CMK (cell line): ENCODE data around the gene RUFY4.
"Not testable (repeated sequence)": the region's sequence is repeated elsewhere in the genome, so short reads cannot be mapped to it uniquely, and the experiment has no call there.

Experiments
- DNase-seq: peaks from one replicate; pipeline ENCODE4 v3.0.0-alpha.2; 2010; ENCODE audit warnings: low read depth

The RUFY4 gene

DNA sequence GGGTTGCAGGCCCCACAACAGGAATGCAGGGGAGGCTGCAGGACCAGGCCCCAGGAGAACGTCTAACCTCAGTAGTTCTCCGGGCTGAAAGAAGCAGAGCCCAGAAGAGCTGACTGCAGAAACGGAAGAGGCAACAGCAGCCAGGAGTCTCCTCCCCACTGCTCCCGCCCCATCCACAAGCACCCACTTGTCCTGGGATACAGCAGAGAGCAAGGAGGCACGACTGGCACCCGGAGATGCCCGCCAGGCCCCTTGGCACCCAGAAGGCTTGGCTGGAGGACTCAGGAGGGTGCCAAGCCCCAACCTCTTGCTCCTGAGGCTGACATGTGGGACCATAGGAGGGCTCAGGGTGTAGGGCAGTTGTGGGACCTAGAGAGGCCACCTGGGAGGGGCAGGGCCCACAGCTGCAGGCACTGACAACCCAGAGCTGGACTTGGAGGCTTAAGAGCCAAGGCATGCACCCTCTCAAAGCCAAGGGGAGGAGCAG is 37.2 kb upstream of the RUFY4 start:
- DNase-seq = no peak

DNA sequence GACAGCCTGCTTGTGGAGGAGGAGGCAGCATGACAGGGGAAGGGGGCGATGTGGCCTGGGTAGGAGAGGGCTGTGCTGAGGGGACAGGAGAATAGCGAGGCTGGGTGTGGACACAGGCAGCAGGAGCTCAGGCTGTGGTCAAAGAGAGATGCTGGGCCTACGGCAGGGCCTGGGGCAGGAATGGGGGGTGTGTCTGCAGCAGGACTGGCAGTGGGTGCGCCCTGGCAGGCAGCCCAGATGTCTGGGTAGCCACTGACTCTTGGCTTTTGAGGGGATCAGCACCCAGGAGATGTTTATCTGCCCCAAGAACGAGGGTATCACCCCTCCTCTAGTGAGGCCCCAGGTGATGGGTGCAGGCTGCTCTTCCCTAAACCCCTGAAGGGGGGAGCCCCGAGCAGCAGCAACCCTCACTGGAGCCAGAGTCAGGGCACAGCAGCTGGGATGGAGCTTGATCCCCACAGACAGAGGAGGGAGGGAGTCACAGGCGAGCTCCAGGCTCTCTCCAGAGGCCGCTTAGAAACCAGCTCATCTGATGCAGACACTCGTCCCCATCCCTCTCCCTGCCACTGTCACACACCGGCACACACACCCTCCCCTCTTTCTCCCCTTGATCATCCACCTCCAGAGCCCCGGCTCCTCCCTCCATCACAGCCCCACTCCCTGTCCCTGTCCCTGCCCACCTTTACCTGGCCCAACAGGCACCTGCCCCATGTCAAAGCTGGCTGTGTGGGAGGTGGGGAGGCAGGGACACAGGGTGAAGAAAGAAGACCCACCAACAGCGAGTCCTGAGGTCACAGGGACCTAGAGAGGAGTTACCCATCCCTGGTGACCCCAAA is 36.5 kb upstream of the RUFY4 start:
- no peak for DNase-seq

DNA sequence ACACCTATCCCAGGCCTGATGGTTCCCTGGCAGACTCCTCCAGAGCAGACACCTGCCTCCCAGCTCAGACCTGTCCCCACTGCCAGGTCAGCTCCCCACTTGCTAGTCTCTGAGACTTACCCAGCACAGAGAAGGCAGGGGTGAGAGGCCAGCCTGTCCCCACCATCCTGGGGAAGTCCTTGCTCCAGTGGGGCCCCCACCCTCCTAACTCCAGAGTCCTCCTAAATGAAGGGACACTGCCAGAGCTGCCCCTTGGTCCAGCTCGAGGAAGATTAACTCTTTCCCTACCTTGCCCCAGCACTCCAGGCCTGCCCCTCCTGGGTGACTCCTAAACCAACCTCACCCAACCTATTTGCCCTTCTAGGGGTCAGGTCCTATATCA is 35.9 kb upstream of the RUFY4 start:
- no peak for DNase-seq

DNA sequence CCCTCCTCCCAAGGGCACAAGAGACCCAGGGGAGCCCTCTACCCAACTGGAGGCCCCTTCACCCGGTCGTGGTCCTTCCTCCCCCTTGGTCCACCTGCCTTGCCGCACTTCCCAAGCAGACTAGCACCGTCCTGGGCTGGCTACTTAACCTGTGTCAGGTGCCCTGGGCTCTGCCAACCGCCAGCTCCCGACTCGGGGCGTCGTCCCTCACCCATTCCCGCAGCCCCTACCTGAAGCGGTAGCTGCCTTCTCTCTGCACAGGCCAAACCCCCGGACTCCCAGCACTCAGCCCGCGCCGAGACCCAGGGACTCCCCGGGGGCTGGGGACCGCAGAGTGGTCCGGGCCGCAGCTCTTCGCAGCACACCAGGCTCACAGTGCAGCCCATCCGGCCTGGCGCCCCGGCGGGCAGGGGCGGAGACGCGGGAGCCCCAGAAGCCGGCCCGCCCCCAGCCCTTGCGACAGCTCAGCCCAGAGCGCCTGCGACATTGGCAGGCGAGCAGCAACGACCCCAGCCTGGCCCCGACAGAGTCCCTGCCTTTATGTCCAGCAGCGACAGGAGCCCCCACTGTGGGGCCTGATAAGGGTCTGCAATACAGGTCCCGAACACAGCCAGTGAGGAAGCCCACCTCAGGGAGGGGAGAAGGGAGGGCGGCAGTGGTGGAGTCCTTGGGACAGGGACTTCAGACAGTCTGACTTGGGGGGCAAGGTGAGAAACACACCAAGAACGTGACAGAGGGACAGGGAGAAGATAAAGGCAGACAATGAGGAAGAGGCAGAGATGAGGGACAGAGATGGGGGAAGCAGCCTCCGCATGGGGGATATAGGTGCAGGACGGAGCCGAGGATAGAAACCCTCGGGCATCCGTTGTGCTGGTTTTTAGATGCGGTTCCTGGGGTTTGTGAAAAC is 35.2 kb upstream of the RUFY4 start:
- DNase-seq = no peak

DNA sequence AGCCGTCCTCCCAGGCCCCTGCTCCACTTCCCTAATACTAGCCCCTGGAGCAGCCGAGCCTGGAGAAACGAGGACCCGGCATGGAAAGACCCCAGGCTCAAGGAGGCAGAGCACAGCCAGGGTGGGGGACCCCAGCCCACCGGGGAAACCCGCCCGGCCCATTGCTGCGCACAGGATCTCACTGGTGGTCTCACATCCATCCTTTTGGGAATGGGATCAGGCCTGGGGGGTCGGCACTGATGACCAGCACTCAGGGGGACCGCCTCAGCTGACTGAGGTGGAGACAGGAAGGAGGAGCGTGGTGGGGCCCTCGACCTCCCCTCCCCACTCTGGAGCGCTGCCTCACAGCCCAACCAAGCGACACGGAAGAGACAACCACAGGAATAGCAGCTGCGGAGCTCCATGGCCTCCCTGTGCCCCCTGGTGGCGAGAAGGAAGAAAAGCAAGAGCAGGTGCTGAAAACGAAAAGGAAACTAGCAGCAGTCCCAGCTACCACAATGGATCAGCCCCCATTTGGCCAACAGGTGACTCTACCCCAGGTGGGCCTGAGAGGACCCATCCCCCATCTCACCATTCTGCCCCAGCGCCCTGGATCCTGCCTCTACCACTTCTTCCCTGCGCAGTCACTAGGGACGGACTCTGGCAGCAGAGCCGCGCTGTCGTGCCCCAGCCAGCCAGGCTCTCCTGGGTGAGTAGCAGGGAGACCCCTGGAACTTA is 34.4 kb upstream of the RUFY4 start:
- peak; percentile 36 for DNase-seq

DNA sequence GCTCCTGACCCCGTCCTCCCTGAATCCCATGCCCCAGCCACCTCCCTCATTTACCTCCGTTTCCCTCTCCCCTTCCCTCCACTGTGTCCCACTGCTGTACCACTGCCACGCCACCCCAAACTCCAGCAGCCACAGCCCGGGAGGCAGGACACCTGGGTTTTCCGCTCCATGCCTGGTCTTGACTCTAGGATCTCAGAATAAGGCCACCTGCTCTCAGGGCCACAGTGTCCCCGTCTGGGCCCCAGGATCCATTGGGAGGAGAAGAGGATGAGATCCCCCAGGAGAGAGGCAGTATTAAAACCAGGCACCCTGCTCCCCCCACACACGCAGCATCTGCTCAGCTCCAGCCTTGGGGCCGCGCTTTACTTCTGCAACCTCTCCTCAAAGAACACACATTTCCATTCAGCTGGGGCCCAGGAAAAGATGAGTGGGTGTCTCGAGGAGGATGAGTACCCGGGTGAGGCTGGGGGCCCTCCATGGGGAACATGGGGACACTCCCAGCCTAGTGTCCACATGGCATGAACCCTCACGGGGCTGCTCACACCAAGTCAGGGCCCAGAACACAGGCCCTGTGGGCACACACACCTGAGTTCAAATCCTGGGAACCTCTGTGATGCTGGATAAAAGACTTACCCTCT is 33.5 kb upstream of the RUFY4 start:
- DNase-seq = no peak

DNA sequence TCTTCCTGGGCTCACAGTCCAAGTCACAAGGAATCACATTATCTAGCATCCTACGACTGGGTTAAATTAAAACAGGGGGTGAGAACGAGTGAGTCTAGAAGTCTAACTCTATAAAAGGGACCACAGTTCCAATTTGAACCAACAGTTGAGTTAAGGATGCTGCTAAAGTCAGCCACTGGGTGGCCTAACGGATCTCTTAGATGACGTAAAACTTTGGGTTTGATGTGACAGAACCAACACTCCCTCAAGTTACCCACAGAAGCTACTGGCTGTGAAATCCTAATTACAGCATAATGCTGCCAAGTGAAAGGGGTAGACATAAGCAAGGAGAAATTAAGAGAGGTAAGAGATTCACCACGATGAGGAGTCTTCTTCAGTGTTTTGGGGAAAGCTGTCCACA is 32.7 kb upstream of the RUFY4 start:
- DNase-seq = no peak

DNA sequence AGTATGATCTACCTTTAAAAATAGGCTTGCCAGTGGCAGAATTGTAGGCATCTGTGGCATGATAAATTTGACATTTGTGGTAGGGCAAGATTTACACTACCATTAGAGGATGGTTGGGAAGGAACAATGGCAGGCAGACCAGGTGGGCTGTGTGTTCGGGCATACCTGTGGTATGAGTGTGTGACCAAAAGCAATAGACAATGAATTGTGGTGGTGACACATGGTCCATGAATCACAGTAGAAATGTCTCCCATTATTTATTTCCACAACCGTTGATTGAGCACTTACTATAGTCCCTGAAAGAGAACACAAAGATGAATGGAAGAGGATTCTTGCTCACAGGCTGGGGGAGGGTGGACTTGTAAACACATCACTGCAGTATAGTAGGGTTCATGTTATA is 29.9 kb upstream of the RUFY4 start:
- DNase-seq = no peak

DNA sequence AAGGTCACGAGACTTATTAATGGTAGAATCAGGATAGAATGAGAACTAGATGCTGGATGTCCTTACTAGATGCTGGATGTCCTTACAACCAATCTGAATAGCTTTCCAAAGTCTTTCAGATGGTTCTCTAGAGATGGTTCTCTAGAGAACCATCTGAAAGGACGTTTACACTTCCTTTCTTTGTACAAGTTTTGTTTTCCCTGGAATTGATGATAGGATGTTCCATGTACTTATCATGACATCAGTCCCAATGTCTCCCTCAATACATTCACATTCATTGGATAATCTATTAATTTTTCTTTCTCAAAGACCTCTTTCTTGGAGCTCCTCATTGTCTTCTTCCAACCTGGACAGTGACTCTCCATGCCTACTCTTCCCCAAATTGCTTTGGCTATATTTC is 28.2 kb upstream of the RUFY4 start:
- DNase-seq = no peak

DNA sequence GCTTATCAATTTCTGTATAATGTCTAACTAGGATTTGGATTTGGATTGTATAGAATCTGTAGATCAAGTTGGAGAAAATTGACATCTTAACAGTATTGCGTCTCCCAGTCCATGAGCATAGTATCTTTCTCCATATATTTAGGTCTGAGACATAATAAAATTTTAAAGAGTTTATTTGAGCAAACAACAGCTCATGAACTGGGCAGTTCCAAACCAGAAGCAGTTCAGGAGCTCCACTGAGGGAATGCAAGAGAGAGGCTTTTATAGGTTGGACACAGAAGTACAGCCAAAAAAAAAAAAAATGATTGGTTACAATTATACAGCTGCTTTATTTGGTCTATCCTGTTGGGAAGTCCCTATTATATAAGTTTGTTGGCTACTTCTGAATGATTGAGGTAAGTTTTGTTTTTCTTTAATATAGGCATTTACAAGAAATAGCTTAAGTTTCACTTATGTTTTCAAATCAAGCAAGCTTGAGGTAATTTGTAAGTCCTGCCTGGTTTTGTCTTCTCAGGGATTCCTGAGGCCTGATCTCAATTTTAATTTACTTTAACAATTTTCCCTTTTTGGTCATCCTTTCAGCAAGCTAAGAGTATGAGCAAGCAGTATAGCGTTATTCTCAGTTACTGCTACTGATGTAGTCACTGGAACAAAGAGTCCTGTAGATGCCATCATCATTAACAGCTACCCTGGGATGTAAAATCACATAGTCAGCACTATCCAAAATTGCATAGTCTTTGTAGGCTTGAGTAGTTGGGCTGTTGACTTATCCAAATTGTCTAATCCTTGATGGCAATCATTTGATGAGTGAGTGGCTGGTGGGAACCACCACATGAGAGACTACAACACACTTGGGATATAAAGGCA is 27.5 kb upstream of the RUFY4 start:
- no peak for DNase-seq

DNA sequence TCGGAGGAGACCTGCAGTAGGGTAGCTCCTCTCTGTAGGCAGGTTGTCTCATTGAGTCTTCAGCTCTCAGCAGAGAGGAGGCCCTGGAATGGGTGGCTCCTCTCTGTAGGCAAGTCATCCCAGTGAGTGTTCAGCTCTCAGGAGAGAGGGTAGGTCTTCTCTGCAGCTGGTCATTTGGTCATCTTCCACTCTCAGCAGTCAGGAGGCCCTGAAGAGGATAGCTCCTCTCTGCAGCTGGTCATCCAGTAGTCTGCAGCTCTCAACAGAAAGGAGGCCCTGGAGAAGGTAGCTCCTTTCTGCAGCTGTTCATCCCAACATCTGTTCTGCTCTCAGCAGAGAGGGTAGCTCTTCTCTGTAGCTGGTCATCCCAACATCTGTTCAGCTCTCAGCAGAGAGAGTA is 26.0 kb upstream of the RUFY4 start:
- DNase-seq = no peak

DNA sequence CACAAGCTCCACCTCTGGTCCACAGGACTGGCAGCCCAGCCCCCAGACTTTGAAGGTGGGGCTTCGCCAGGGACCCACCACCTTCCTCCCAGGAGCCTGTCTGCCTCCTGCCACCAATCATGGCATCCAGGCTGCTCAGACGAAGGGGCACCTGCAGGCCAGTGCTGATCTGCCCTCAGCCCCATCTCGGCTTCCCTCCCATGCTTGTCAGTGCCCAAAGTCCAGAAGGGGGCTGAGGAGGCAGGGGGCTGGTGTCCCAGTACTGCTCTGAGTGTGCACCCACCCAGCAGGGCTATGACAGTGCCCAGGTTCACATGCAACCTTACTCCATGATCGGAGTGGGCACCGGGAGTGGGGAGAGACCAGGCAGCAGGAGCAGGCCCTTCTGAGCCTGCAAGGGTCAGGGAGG is 25.3 kb upstream of the RUFY4 start:
- DNase-seq = no peak

DNA sequence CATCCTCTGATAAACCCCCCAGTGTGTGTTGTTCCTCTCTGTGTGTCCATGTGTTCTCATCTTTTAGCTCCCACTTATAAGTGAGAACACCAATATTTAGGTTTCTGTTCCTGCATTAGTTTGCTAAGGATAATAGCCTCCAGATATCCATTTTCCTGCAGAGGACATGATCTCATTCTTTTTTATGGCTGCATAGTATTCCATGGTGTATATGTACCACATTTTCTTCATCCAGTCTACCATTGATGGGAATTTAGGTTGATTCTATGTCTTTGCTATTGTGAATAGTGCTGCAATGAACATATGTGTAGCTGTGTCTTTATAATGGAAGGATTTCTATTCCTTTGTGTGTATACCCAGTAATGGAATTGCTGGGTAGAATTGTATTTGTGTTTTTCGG is 24.5 kb upstream of the RUFY4 start:
- not testable (repeated sequence) for DNase-seq

DNA sequence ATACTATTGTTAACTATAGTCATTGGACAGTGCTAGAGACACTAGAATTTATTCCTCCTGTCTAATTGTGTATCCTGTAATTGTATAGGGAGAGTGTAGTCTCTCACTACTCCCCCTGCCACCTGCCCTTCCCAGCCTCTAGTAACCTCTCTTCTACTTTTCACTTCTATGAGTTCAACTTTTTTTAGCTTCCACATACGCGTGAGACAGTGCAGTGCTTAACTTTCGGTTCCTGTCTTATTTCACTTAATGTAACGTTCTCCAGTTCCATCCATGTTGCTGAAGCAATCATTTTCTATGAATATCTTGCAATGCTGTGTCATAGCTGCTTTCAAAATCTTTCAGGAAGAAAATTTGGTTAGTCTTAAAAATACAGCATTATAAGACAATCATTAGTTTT is 22.8 kb upstream of the RUFY4 start:
- DNase-seq = no peak

DNA sequence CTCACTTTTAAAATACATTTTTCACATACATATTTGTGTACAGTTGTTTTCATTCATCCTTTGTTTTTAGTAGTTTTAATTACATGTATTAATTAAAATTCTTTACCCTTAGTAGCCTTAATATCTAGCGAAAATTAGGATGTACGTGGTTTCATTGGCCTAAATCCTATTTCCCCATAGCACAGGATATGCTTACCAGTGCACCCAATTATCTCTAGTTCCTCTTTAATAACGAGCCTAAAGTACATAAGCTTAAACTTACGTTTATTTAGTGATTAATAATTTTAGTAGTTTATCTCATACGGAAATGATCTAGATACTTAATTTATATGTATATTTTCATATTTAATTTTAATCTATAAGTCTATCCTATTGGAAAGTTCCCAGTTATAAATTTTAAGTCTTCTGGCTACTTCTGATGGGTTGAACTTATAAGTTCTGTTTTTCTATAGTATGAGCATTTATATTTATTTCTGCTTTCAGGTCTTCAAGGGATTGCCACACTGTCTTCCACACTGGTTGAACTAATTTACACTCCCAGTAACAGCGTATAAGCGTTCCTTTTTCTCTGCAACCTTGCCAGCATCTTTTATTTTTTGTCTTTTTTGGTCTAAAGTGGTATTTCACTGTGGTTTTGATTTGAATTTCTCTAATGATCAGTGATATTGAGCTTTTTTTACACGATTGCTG is 21.4 kb upstream of the RUFY4 start:
- no peak for DNase-seq

DNA sequence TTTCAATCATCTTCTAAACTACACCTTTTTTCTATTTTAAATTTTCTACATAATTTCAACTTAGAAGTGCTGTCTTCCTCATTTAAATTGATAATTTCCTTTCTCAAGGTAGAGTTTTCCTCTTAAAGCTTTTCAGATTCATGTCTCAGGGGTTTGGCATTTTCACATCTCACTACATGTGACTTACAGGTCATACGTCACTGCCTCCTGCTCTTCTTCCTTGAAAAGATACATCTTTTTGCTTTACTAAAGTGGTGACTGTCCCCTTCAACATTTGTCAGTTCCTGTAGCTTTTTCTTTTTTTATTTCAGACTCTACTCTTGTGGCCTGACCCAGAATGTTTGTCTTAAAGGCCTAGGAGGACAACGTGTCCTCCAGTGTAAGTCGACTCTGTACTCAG is 17.1 kb upstream of the RUFY4 start:
- DNase-seq = no peak

DNA sequence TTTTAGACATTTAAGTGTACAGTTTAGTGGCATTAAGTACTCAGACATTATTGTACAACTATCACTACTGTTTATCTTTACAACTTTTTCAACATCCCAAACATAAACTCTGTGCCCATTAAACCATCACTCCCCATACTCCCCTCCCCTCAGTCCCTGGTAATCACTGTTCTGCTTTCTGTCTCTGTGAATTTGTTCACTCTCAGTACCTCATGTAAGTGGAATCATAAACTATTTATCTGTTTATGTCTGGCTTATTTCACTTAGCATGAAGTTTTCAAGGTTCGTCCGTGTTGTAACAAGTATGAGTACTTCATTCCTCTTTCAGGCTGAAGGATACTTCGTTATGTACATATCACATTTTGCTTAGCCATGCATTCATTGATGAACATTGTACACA is 9.8 kb upstream of the RUFY4 start:
- DNase-seq = no peak

DNA sequence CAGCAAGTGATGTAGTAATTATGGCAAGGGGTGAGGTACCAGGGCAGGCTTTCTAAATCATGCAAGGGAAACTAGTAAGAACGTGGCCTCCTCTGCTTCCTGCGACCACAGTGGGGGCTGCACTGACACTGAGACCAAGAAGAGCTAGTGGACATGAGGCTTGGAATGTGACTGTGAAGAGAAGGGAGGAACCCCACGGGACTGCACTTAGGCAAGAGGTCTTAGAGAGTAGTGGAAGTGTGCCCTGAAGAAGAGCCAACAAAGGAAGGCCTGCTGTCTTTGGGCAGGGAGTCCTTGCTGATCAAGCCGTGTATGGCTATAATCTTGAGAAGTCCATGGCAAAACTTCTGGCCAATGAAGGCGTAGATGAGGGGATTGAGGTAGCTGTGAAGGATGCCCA is 8.9 kb upstream of the RUFY4 start:
- no peak for DNase-seq

DNA sequence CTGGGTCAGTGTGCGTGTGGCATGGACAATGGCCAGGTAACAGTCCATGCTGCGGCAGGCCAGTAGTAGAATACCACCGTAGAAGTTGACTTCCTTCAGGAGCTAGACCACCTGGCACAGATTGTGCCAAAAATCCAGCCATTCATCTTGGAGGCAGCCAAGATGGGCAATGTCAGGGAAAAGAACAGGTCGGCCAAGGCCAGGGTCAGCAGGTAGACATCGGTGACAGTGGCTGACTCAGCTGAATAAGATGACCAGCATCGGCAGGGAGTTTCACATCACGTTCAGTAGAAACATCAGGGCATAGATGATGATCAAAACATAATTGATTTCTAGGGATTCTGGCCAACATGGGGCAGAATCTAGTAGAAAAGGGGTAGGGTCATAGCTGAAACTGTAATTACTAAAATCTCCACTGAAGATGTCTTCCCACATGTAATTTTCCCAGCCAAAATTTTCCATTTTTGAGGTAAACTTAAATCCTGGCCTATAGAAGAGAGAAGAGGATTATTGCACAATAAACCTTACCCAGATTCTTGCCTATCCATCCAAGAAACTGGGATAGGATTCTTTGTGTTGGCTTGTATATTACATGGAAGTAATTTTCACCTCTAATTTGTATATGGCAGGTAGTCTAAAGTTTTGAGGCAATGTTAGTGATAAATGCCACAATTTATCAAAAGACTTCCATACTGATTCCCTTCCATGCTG is 7.9 kb upstream of the RUFY4 start:
- no peak for DNase-seq

DNA sequence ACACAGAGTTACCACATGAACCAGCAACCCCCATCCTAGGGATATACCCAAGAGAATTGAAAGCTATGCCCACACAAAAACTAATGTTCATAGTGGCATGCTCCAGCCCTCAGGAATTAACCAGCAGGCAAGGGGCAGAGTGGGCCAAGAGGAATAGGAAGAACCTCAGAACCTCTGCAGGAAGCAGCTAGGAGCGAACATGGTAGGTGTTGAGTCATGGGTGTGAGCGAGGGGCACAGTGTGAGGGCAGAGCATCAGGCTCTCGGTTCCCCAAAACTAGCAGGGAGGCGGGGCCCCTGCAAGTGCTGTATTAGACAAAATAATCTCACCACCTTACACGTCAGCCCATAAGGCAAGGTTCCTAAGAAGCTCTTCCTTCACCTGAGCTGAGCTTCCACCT is 5.6 kb upstream of the RUFY4 start:
- no peak for DNase-seq
